Astrocyte (in vitro differentiated cells and primary cell): ENCODE data around the gene ZFYVE19.

Experiments
- EZH2 ChIP-seq: IDR thresholded peaks from 2 replicates; pipeline ENCODE4 v1.6.1; 2012; ENCODE audit warnings: mild to moderate bottlenecking, low read length, inconsistent platforms; ENCODE audit not compliant: insufficient read depth
- TF ChIP-seq, protein P1 (sequence below): IDR thresholded peaks from 2 replicates; pipeline ENCODE4 v1.5.1; 2011; ENCODE audit warnings: low read depth, mild to moderate bottlenecking, inconsistent platforms, low read length, moderate library complexity; ENCODE audit not compliant: insufficient read depth

DNA sequence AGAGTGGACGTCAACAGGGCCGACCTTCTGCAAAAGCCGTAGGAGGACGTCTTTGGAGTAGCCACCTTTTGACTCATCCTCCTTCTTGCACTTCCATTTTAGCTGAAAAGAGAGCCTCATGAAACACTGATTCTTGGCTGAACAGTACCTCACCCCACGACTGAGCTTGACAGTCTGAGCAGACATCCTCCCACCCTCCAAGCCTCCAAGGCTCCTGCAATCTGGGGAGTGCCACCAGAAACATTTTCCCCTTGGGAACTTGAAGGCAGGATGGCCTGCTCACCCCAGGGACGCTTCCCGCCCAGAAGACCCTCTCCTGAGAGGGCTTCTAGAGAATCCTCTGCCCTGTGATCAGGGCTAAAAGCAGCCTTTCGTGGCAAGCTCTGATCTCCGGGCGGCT lies 31.9 kb upstream of the ZFYVE19 start:
- TF ChIP-seq EZH2 = no peak
- TF ChIP-seq, protein P1, sequence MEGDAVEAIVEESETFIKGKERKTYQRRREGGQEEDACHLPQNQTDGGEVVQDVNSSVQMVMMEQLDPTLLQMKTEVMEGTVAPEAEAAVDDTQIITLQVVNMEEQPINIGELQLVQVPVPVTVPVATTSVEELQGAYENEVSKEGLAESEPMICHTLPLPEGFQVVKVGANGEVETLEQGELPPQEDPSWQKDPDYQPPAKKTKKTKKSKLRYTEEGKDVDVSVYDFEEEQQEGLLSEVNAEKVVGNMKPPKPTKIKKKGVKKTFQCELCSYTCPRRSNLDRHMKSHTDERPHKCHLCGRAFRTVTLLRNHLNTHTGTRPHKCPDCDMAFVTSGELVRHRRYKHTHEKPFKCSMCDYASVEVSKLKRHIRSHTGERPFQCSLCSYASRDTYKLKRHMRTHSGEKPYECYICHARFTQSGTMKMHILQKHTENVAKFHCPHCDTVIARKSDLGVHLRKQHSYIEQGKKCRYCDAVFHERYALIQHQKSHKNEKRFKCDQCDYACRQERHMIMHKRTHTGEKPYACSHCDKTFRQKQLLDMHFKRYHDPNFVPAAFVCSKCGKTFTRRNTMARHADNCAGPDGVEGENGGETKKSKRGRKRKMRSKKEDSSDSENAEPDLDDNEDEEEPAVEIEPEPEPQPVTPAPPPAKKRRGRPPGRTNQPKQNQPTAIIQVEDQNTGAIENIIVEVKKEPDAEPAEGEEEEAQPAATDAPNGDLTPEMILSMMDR = no peak
